IMR-90 (cell line): ENCODE measurements around the gene NFE2L1. TPM values are rescaled to one million over a fixed set of nuclear protein-coding genes. Genes with fewer than 3 reads are reported as not detected.

Experiments
- ATAC-seq: fragments of 200-7000 bp; cut with Tn5 transposase; 2 replicates; pipeline ENCODE4 v1.9.1; 2020; ENCODE audit warnings: low read depth, mild to moderate bottlenecking, moderate library complexity
- BruUV-seq: library from RNA; stranded (reverse); fragments of 400-500 nt; replicated peaks from 2 replicates; lab custom pipeline; 2021; lab: Mats Ljungman, UMichigan
- CTCF ChIA-PET: fragments of 300-600 bp; formaldehyde crosslinking; extraction: SDS; loops from one replicate; lab custom pipeline; 2021; ENCODE audit warnings: antibody characterized with exemption; lab: Yijun Ruan, JAX
- POLR2A ChIA-PET: fragments of 300-600 bp; sonication (Branson Sonifier 250); formaldehyde crosslinking; loops from one replicate; lab custom pipeline; 2022; ENCODE audit warnings: antibody characterized with exemption; ENCODE audit not compliant: unreplicated experiment; lab: Charles Lee
- DNase-seq: peaks from one replicate; pipeline ENCODE4 v3.0.0; 2013
- H2AFZ ChIP-seq: replicated peaks from 2 replicates; pipeline ENCODE3; 2013; ENCODE audit warnings: low read length, mild to moderate bottlenecking; ENCODE audit not compliant: poor library complexity
- H2AK5ac ChIP-seq: 2 replicates; pipeline ENCODE4 v1.6.1; 2013; ENCODE audit warnings: low read depth, low read length, inconsistent platforms
- H2AK9ac ChIP-seq: replicated peaks from 2 replicates; pipeline ENCODE3; 2013; ENCODE audit warnings: mild to moderate bottlenecking, low read depth, low read length, moderate library complexity; ENCODE audit not compliant: poor library complexity
- H2BK120ac ChIP-seq: 2 replicates; pipeline ENCODE4 v1.6.1; 2013; ENCODE audit warnings: low read depth, low read length, inconsistent platforms
- H2BK15ac ChIP-seq: 3 replicates; pipeline ENCODE4 v1.6.1; 2013; ENCODE audit warnings: low read depth, low read length, inconsistent platforms
- H2BK20ac ChIP-seq: 2 replicates; pipeline ENCODE4 v1.6.1; 2013; ENCODE audit warnings: low read depth, mild to moderate bottlenecking, inconsistent platforms, low read length, moderate library complexity
- H2BK5ac ChIP-seq: 2 replicates; pipeline ENCODE4 v1.6.1; 2013; ENCODE audit warnings: mild to moderate bottlenecking, low read depth, low read length, inconsistent platforms; ENCODE audit not compliant: poor library complexity, severe bottlenecking
- H3K14ac ChIP-seq: replicated peaks from 2 replicates; pipeline ENCODE4 v1.6.1; 2013; ENCODE audit warnings: low read depth, low read length, inconsistent platforms
- H3K18ac ChIP-seq: 2 replicates; pipeline ENCODE4 v1.6.1; 2013; ENCODE audit warnings: low read depth, low read length, control low read depth
- H3K23ac ChIP-seq: 2 replicates; pipeline ENCODE4 v1.6.1; 2013; ENCODE audit warnings: low read depth, low read length, inconsistent platforms
- H3K27ac ChIP-seq: 2 replicates; pipeline ENCODE4 v1.5.1; 2013; ENCODE audit warnings: mild to moderate bottlenecking, control low read depth, low read length; ENCODE audit not compliant: insufficient read depth
- H3K27me3 ChIP-seq: 2 replicates; pipeline ENCODE4 v1.6.1; 2013; ENCODE audit warnings: low read length; ENCODE audit not compliant: control insufficient read depth, insufficient read depth
- H3K36me3 ChIP-seq: 2 replicates; pipeline ENCODE4 v1.6.1; 2013; ENCODE audit warnings: low read length, mixed read lengths; ENCODE audit not compliant: control insufficient read depth, insufficient read depth
- H3K4ac ChIP-seq: 2 replicates; pipeline ENCODE4 v1.6.1; 2013; ENCODE audit warnings: low read depth, low read length, inconsistent platforms
- H3K4me1 ChIP-seq: 2 replicates; pipeline ENCODE4 v1.6.1; 2013; ENCODE audit warnings: low read length, mixed read lengths; ENCODE audit not compliant: control insufficient read depth, insufficient read depth
- H3K4me2 ChIP-seq: 2 replicates; pipeline ENCODE4 v1.6.1; 2013; ENCODE audit warnings: low read depth, mild to moderate bottlenecking, control low read depth, low read length, moderate library complexity
- H3K4me3 ChIP-seq: 2 replicates; pipeline ENCODE4 v1.5.1; 2013; ENCODE audit warnings: low read depth, mild to moderate bottlenecking, control low read depth, low read length, moderate library complexity; ENCODE audit not compliant: insufficient read depth
- H3K56ac ChIP-seq: 2 replicates; pipeline ENCODE4 v1.6.1; 2013; ENCODE audit warnings: low read length, inconsistent platforms; ENCODE audit not compliant: insufficient read depth; ENCODE audit errors: extremely low read depth
- H3K79me1 ChIP-seq, 2 experiments: 2 replicates each; pipeline ENCODE4 v1.6.1; 2013; ENCODE audit warnings: low read length in 2 of 2, inconsistent platforms in 1 of 2, low read depth in 1 of 2
- H3K9ac ChIP-seq: 2 replicates; pipeline ENCODE4 v1.6.1; 2013; ENCODE audit warnings: low read depth, low read length, control low read depth
- H3K9me1 ChIP-seq: 2 replicates; pipeline ENCODE4 v1.6.1; 2013; ENCODE audit warnings: low read length, inconsistent platforms; ENCODE audit not compliant: insufficient read depth
- H3K9me3 ChIP-seq: 2 replicates; pipeline ENCODE4 v1.6.1; 2013; ENCODE audit warnings: low read length; ENCODE audit not compliant: control insufficient read depth, insufficient read depth
- H4K20me1 ChIP-seq: 2 replicates; pipeline ENCODE4 v1.6.1; 2013; ENCODE audit warnings: low read length, inconsistent platforms; ENCODE audit not compliant: insufficient read depth
- H4K5ac ChIP-seq: 2 replicates; pipeline ENCODE4 v1.6.1; 2013; ENCODE audit warnings: mild to moderate bottlenecking, low read depth, low read length, control low read depth
- H4K8ac ChIP-seq, 2 experiments: 2 replicates each; pipeline ENCODE4 v1.6.1; 2013; ENCODE audit warnings: low read depth in 2 of 2, low read length in 2 of 2, control low read depth in 1 of 2, inconsistent platforms in 1 of 2
- H4K91ac ChIP-seq: 2 replicates; pipeline ENCODE4 v1.6.1; 2013; ENCODE audit warnings: low read depth, low read length, inconsistent platforms; ENCODE audit not compliant: insufficient read depth
- CEBPB ChIP-seq: IDR thresholded peaks from 2 replicates; pipeline ENCODE4 v1.6.1; 2012; ENCODE audit warnings: low read depth, low read length, improper control_type of control experiment
- CTCF ChIP-seq: conservative IDR thresholded peaks from 2 replicates; pipeline ENCODE4 v1.5.1; 2012; ENCODE audit warnings: mild to moderate bottlenecking, low read depth, low read length, improper control_type of control experiment
- ELK1 ChIP-seq: fragments of 150-350 bp; IDR thresholded peaks from 2 replicates; pipeline ENCODE4 v1.6.1; 2016; ENCODE audit warnings: low read depth, mild to moderate bottlenecking, low read length, moderate library complexity, borderline replicate concordance
- FOS ChIP-seq: fragments of 150-350 bp; IDR thresholded peaks from 2 replicates; pipeline ENCODE4 v1.6.1; 2016; ENCODE audit warnings: low read depth, low read length
- MAFK ChIP-seq: IDR thresholded peaks from 2 replicates; pipeline ENCODE4 v1.6.1; 2012; ENCODE audit warnings: low read depth, low read length, improper control_type of control experiment
- MAZ ChIP-seq: IDR thresholded peaks from 2 replicates; pipeline ENCODE4 v1.6.1; 2012; ENCODE audit warnings: low read depth, mild to moderate bottlenecking, low read length, improper control_type of control experiment, moderate library complexity, borderline replicate concordance
- RCOR1 ChIP-seq: IDR thresholded peaks from 2 replicates; pipeline ENCODE4 v1.6.1; 2012; ENCODE audit warnings: mild to moderate bottlenecking, low read length, improper control_type of control experiment; ENCODE audit not compliant: insufficient replicate concordance
- RFX5 ChIP-seq: IDR thresholded peaks from 2 replicates; pipeline ENCODE4 v1.8.0; 2012; ENCODE audit warnings: low read depth, mild to moderate bottlenecking, low read length, moderate library complexity
- WGBS, 2 experiments: methylation state at CpG; one replicate each; pipeline versions ENCODE4 v1.1.5 to v1.1.7; 2013; ENCODE audit warnings: missing lambda C conversion rate in 2 of 2; ENCODE audit not compliant: insufficient read length in 1 of 2; ENCODE audit errors: extremely low coverage in 2 of 2; 5-methylcytosine and 5-hydroxymethylcytosine counted together
- dilution Hi-C: fragments of 300-500 bp; cut with HindIII; formaldehyde crosslinking; loops from one replicate; pipeline ENCODE4 v1.14.3; 2018; ENCODE audit warnings: low sequenced_read_pairs; ENCODE audit not compliant: unreplicated experiment
- in situ Hi-C: fragments of 300-500 bp; cut with MboI; formaldehyde crosslinking; loops from 3 replicates; pipeline ENCODE4 v1.14.3; 2019; ENCODE audit warnings: low sequenced_read_pairs, inconsistent platforms, mixed read lengths
- intact Hi-C: fragments of 100-400 bp; cut with micrococcal nuclease; formaldehyde crosslinking; loops from 2 replicates; pipeline ENCODE4 v1.10.0; 2022
- polyA plus RNA-seq, 3 experiments: library from polyadenylated mRNA; depleted of rRNA; stranded (reverse); fragments of >200 nt; gene quantifications; 2 replicates each; pipeline ENCODE4 v1.2.3, GENCODE V29; 2012; ENCODE audit warnings: low replicate concordance in 1 of 3
- total RNA-seq: library from RNA; depleted of rRNA; stranded (reverse); fragments of >200 nt; gene quantifications from 2 replicates; pipeline ENCODE4 v1.2.3, GENCODE V29; 2012

NFE2L1 gene
- total and polyA plus RNA-seq, 2 of the 4 experiments (the other 2 are of a cell fraction) = 42.8 to 122 TPM

GRCh38 chr17:48107137-48108055, 59.2 kb downstream of the NFE2L1 start, which contains the start of gene SNX11 (continued):
- TF ChIP-seq CEBPB (no peak), MAFK (no peak), RFX5 (no peak), FOS (peak; percentile 49; the same call in 1 of the 2 replicates)

- no peak overlapping the region for H3K18ac ChIP-seq
- H2BK120ac ChIP-seq = no peak overlapping the region
- no peaks in the 10 kb centered on the region for H3K9me1 ChIP-seq
- H2AFZ ChIP-seq = no peak overlapping the region
- H2BK5ac ChIP-seq = no peak overlapping the region
- no peak overlapping the region for H2AK5ac ChIP-seq
- ATAC-seq = no peak
- ChIA-PET POLR2A (no interaction called here), CTCF (no interaction called here)
- H3K4me3 ChIP-seq = no peak overlapping the region
- H3K79me1 ChIP-seq = peaks cover 27 to 53% of the 10 kb centered on the region in 2 experiments
- in situ Hi-C loops (no loop called here), intact Hi-C loops (no loop called here), dilution Hi-C loops (no loop called here)
- H3K9ac ChIP-seq = no peak overlapping the region
- no peak overlapping the region for H3K27ac ChIP-seq
- H2BK15ac ChIP-seq = no peak overlapping the region
- no peak for DNase-seq
- no peak overlapping the region for H2BK20ac ChIP-seq
- H4K20me1 ChIP-seq = peaks cover 2% of the 10 kb centered on the region
- TF ChIP-seq RCOR1 = no peak
- no peak for TF ChIP-seq MAZ
- no peak for TF ChIP-seq CTCF
- TF ChIP-seq CEBPB = no peak
- TF ChIP-seq ELK1 = no peak
- 95% methylated on average over 4 of the region's 9 CpGs; no CpG with 5 or more reads in 1 of the 2 experiments for WGBS, 2 experiments
- no peaks in the 10 kb centered on the region for H3K4me1 ChIP-seq
- peaks cover 9% of the 10 kb centered on the region for H3K36me3 ChIP-seq
- H4K8ac ChIP-seq = no peak overlapping the region
- no peak overlapping the region for H3K4ac ChIP-seq
- no peak overlapping the region for H3K23ac ChIP-seq
- H4K5ac ChIP-seq = no peak overlapping the region
- no peak overlapping the region for H2AK9ac ChIP-seq
- no peaks in the 10 kb centered on the region for H3K27me3 ChIP-seq
- no peak overlapping the region for H3K4me2 ChIP-seq
- H3K56ac ChIP-seq = no peak overlapping the region
- no peak overlapping the region for H3K14ac ChIP-seq
- no TSS peak for BruUV-seq
- no peaks in the 10 kb centered on the region for H3K9me3 ChIP-seq
- no peak overlapping the region for H4K91ac ChIP-seq
These were observed 62.6 kb downstream of the NFE2L1 start for GRCh38 chr17:48110761-48111160.
